Cardiac fibroblast (primary cell): ENCODE data around the gene UBE2D2.

Source experiments
- DNase-seq, 2 donors: peaks; one replicate each; pipeline versions ENCODE4 v3.0.0 to v3.0.0-alpha.2; 2010; ENCODE audit warnings: low read depth in 2 of 2
- H3K4me3 ChIP-seq, 2 donors: replicated peaks in 1 of 2; 1 replicate in 1 of 2; 2 replicates in 1 of 2; pipeline ENCODE4 v1.5.1; 2011; ENCODE audit warnings: low read depth in 2 of 2, low read length in 2 of 2, mild to moderate bottlenecking in 2 of 2, moderate library complexity in 1 of 2
- TF ChIP-seq, protein P1 (sequence below): IDR thresholded peaks from one replicate; pipeline ENCODE4 v1.5.1; 2011; ENCODE audit warnings: low read depth, mild to moderate bottlenecking, low read length, inconsistent platforms

Gene UBE2D2

GRCh38 chr5:139650689-139651042 lies 89.5 kb downstream of the UBE2D2 start:
- peak overlapping the region; percentile 61 to 89 for H3K4me3 ChIP-seq
- TF ChIP-seq, protein P1, sequence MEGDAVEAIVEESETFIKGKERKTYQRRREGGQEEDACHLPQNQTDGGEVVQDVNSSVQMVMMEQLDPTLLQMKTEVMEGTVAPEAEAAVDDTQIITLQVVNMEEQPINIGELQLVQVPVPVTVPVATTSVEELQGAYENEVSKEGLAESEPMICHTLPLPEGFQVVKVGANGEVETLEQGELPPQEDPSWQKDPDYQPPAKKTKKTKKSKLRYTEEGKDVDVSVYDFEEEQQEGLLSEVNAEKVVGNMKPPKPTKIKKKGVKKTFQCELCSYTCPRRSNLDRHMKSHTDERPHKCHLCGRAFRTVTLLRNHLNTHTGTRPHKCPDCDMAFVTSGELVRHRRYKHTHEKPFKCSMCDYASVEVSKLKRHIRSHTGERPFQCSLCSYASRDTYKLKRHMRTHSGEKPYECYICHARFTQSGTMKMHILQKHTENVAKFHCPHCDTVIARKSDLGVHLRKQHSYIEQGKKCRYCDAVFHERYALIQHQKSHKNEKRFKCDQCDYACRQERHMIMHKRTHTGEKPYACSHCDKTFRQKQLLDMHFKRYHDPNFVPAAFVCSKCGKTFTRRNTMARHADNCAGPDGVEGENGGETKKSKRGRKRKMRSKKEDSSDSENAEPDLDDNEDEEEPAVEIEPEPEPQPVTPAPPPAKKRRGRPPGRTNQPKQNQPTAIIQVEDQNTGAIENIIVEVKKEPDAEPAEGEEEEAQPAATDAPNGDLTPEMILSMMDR = no peak
- DNase-seq = no peak

DNA sequence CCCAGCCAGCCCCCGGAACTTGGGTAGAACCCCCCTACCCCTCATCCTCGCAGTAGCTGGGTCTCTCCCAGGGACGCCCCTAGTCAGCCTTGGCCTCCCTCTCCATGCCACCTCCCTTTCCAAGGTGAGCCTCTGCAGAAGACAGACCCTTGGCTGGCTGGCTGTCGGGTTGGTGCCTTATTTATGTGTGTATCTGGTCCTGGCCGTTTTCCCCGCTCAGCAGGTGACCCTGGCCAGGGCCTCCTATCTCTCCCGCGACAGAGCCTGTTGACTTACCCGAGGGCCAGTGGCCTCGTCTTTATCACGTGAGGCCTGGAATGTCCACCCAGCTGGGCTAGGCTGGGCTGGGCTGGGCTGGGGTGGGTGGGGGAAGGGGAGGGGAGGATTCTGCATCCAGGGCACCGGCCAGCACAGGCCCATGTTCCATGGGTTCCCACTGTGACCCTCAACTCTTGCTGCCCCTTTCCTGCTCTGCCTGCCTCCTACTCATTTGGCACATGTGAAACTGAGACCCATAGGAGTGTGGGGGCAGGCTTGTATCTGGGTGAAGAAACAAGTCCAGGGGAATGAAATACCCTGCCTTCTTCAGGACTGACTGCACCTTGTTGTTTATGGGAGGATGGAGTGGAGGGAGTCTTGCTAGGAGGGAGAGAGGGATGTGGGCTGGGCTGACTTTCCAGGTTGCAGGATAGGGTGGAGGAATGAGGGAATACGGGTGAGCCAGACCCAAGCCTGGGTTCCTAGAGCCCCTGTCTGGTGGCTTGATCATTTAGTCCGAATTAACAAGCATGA lies 90.1 kb downstream of the UBE2D2 start:
- TF ChIP-seq, protein P1 = no peak
- peak overlapping the region; percentile 61 to 89 for H3K4me3 ChIP-seq
- peak in 1 of 2 donors; percentile 20 for DNase-seq

- TF ChIP-seq, protein P1 = no peak
- peak overlapping the region in 1 of 2 donors; percentile 9 for H3K4me3 ChIP-seq
- DNase-seq = peak; percentile 76 to 90
Measured at GRCh38 chr5:139651853-139652787, 91.0 kb downstream of the UBE2D2 start.

DNA sequence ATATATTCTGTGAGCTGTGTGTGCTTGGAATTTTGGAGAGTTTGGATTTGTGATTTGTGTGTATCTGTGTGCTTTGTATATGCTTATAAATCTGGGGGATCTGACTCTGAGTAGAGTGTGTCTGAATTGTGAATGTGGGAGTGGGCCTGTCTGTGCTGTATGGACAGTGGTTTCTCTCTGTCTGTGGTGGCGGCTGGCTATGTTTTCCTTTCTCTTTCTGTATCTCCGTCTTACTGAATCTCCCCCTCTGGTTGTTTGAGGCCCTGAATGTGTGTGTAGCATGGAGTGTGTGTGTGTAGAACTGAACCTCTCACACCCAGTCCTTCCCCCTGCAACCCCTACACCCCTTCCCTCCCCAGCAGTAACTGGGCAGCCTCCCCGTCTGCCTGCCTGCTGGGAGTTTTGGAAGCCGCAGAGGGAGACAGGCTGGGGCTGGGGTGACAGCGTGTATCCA lies 91.7 kb downstream of the UBE2D2 start:
- TF ChIP-seq, protein P1 = peak; percentile 1
- no peak overlapping the region for H3K4me3 ChIP-seq
- DNase-seq = peak in 1 of 2 donors; percentile 18

GRCh38 chr5:139653616-139654015 lies 92.5 kb downstream of the UBE2D2 start:
- no peak overlapping the region for H3K4me3 ChIP-seq
- TF ChIP-seq, protein P1 = no peak
- no peak for DNase-seq

GRCh38 chr5:139654464-139654863 lies 93.3 kb downstream of the UBE2D2 start:
- no peak for DNase-seq
- H3K4me3 ChIP-seq = no peak overlapping the region
- TF ChIP-seq, protein P1 = no peak
